ENCODE data around the gene MRPL38.

DNA sequence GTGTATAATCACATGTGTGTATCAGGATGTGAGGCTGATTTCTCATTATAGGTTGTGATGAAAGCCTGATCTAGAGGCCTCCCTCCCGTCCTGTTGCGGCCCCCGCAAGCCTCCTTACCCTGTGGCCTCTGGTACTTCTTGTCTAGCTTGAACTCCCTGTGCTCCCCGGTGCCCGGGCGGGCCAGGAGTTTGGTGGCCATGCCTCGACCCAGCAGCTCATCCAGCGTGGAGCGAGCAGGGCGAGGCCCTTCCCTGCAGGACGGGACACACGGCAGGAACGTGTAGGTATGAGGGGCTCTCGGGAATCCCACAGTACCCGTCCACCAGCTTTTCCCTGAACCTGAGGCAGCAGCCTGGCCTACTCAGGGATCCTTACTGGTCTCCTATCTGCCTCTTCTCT, 21.2 kb upstream of the MRPL38 start:
- no peak for TF ChIP-seq EZH2 (IDR thresholded peaks at IDR 0.05; ENCODE audit: low read depth)
- TF ChIP-seq, protein P1, sequence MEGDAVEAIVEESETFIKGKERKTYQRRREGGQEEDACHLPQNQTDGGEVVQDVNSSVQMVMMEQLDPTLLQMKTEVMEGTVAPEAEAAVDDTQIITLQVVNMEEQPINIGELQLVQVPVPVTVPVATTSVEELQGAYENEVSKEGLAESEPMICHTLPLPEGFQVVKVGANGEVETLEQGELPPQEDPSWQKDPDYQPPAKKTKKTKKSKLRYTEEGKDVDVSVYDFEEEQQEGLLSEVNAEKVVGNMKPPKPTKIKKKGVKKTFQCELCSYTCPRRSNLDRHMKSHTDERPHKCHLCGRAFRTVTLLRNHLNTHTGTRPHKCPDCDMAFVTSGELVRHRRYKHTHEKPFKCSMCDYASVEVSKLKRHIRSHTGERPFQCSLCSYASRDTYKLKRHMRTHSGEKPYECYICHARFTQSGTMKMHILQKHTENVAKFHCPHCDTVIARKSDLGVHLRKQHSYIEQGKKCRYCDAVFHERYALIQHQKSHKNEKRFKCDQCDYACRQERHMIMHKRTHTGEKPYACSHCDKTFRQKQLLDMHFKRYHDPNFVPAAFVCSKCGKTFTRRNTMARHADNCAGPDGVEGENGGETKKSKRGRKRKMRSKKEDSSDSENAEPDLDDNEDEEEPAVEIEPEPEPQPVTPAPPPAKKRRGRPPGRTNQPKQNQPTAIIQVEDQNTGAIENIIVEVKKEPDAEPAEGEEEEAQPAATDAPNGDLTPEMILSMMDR (conservative IDR thresholded peaks at IDR 0.05) = no peak

Data from PC-9 (cell line).